GM18519 (cell line): ENCODE measurements around the gene WDFY3.
"Not testable (repeated sequence)": the region's sequence is repeated elsewhere in the genome, so short reads cannot be mapped to it uniquely, and the experiment has no call there.

Experiments
- ATAC-seq: cut with Tn5 transposase; IDR thresholded peaks from one replicate; pipeline ENCODE4 v1.9.1; 2021; ENCODE audit warnings: mild to moderate bottlenecking, moderate library complexity; ENCODE audit not compliant: unreplicated experiment, low FRiP score

The WDFY3 gene

GRCh38 chr4:84865600-84865999, 100.9 kb downstream of the WDFY3 start:
- ATAC-seq = no peak

GRCh38 chr4:84862064-84862463, 104.4 kb downstream of the WDFY3 start:
- no peak for ATAC-seq

GRCh38 chr4:84857296-84857695, 109.2 kb downstream of the WDFY3 start:
- ATAC-seq = no peak

- ATAC-seq = no peak
Observed at GRCh38 chr4:84856468-84857049, 109.9 kb downstream of the WDFY3 start.

GRCh38 chr4:84855774-84856173, 110.7 kb downstream of the WDFY3 start:
- ATAC-seq = no peak

- ATAC-seq = no peak
Observed at GRCh38 chr4:84852081-84852480, 114.4 kb downstream of the WDFY3 start.

GRCh38 chr4:84849051-84849640, 117.3 kb downstream of the WDFY3 start:
- ATAC-seq = no peak

- no peak for ATAC-seq
Observed at GRCh38 chr4:84848432-84848831, 118.1 kb downstream of the WDFY3 start.

GRCh38 chr4:84847978-84848377, 118.5 kb downstream of the WDFY3 start:
- no peak for ATAC-seq

- ATAC-seq = no peak
Observed at GRCh38 chr4:84846985-84847384, 119.5 kb downstream of the WDFY3 start.

- ATAC-seq = no peak
Observed at GRCh38 chr4:84841435-84841834, 125.1 kb downstream of the WDFY3 start.

GRCh38 chr4:84837751-84838150, 128.7 kb downstream of the WDFY3 start:
- ATAC-seq = no peak

- ATAC-seq = not testable (repeated sequence)
Observed at GRCh38 chr4:84829633-84830032, 136.9 kb downstream of the WDFY3 start.

- ATAC-seq = no peak
Observed at GRCh38 chr4:84826681-84827080, 139.8 kb downstream of the WDFY3 start.

GRCh38 chr4:84825701-84826341, 140.7 kb downstream of the WDFY3 start:
- no peak for ATAC-seq

- no peak for ATAC-seq
Observed at GRCh38 chr4:84821064-84821463, 145.4 kb downstream of the WDFY3 start.

- no peak for ATAC-seq
Observed at GRCh38 chr4:84814094-84814750, 152.3 kb downstream of the WDFY3 start.

GRCh38 chr4:84809946-84810345, 156.5 kb downstream of the WDFY3 start:
- no peak for ATAC-seq

- no peak for ATAC-seq
Observed at GRCh38 chr4:84808332-84808731, 158.2 kb downstream of the WDFY3 start.

- not testable (repeated sequence) for ATAC-seq
Observed at GRCh38 chr4:84806541-84806940, 159.9 kb downstream of the WDFY3 start.

GRCh38 chr4:84804136-84804535, 162.4 kb downstream of the WDFY3 start:
- ATAC-seq = no peak

- no peak for ATAC-seq
Observed at GRCh38 chr4:84803720-84804119, 162.8 kb downstream of the WDFY3 start.
